ENCODE measurements around the gene COQ9.

COQ9 gene

GRCh38 chr16:57473906-57474305 is 26.6 kb downstream of the COQ9 start:
- no peak for DNase-seq

DNA sequence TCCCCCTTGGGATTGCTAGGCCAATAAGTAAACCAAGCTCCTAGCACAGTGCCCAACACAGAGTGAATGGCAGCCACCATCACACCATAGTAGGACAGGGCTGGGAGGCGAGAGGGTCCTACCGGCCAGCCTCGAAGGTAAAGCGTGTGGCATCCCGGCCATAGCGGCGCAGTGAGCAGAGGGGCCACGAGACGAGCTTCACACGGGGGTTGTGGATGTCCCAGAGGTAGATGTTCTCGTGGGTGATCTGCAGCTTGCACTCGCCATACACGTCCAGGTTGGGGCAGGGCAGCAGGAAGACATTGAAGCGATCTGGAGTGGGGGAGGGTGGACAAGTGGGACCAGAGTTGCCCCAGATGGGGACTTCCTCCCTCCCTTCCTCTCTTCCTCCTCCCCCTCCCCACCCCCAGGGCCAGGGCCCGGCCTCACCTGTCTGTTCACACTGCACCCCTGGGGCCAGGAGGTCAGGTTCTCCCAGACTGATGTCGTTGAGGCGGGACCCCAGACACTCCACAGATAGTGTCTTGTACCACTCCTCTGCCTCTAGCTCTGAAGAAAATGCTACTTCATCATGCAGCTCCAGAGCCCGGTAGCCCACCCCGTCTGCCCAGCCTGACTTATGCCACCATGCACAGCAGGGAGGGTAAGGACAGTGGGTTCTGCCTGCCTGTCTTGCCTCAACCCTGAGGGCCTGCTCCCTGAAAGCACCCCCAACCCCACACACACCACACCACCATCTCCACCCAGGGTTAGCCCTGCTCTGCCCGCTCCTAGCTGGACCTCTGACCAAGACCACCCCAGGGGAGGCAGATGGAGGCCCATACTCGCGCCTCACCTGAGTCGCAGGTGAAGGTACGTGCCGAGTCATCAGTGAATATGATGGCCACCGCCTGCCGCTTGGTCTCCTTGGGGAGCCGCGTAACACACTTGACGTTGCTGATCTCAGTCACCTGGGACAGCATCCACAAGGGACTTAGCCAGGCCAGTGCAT is 27.7 kb downstream of the COQ9 start:
- peak; percentile 25 for DNase-seq

GRCh38 chr16:57475711-57476339 is 28.5 kb downstream of the COQ9 start:
- DNase-seq: peak; percentile 82

- DNase-seq: no peak
Measured at GRCh38 chr16:57476546-57477410, 29.5 kb downstream of the COQ9 start.

DNA sequence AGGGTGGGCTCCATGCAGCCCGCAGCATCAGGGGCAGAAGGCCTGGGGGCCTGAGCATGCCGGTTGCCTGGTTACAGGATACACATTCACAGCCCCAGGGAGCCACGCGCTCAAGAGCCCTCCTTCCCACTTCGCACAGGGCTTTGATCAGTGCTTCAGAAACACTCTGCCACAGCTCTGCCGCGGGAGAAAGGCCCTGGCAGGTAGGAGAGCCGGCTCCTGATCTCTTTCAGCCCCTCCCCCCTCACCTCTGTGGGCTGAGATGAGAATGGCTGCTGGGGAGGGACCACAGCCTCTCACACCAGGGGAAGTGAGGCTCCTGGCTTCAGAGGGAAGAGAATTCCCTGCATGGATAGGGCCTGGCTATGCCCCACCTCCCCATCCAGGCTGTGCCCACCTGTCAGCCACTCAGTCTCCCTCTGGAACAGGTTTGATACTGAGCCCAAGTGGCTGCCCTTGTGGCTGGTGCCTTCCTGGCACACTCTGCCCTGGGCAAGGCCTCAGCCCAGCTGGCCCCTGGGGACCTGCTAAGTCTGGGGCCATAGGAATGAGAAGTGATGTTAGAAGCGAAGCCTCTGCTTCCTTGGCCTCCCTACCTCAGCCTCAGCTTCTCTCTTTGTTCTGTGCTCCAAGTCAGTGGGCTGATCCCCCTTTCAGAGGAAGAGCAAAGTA is 30.4 kb downstream of the COQ9 start:
- no peak for DNase-seq

GRCh38 chr16:57478396-57479204 is 31.3 kb downstream of the COQ9 start:
- peak; percentile 36 for DNase-seq

DNA sequence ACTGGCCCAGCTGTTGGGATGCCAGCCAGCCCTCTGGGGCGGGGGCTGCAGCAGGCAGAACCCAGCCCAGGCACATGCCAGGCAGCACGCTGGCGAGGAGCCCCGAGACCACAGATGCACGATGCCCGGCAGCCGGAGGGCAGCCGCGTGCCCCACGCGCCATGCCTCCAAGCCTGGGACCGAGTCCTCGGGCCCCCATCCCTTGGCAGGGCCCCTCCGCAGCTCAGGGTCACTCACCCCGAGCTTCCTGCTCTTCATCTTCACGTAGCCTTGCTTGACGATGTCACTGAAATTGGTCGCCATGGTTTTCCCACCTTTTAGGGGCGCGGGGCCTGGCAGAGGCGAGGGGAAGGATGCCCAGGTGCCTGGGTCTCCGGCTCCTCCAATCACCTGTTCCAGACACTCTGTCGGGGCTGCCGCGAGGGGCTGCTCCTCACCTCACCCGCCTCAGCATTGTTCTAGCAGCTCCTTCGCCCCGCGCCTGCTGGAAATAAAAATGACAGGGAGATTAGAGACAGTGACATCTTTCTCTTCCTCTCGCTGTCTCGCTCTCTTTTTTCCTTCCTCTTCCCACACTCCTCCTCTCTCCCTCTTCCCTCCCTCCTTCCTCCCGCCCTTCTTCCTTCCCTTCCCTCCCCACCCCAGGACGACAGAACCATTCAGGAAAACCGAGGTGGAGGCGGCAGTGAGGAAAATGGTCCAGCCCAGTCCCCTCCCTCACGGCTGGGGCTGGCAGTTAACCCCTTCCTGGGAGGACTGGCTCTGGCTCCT is 32.1 kb downstream of the COQ9 start:
- DNase-seq: no peak

- no peak for DNase-seq
Measured at GRCh38 chr16:57479976-57480753, 32.9 kb downstream of the COQ9 start.

DNA sequence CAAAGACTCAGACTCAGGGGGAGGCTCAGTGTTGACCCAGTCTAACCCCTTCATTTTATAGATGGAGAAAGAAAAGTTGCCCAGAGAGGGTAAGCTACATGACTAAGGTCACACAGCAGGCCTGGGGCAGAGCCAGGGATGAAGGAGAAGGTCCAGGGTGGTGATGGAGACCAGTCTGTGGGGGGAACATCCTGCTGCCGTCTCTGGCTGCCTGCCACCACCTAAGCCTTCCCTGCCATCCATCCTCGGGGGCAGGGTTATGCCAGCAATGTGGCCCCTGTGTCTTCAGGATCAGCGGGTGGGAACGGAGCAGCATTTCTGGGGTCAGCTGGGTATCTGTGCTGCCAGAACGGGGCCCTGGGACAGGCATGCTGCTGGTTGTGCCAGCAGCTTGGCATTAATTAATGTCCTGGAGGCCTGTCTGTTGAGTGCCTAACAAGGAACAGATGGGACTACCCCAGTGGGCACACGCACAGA is 33.5 kb downstream of the COQ9 start:
- no peak for DNase-seq

DNA sequence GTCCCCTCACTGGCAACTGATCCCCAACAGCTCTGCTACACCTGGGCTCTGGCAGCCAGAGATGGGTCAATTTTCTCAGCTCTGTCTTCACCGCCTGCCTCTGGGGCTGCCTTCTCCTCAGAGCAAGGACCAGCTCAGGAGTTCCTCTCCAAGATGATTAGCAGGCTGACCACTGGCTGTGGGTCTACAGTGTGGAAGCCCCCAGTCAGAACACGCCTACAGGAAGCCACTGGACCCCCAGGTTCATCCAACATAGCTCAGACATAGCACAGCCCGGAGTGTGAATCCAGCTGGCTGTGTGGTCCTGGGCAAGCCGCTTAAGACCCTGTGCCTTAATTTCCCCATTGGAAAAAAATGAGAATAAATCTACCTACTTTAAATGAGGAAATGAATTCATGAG is 34.1 kb downstream of the COQ9 start:
- DNase-seq: no peak

- no peak for DNase-seq
Measured at GRCh38 chr16:57482845-57483545, 35.7 kb downstream of the COQ9 start.

GRCh38 chr16:57483725-57484514 is 36.6 kb downstream of the COQ9 start:
- DNase-seq: no peak

DNA sequence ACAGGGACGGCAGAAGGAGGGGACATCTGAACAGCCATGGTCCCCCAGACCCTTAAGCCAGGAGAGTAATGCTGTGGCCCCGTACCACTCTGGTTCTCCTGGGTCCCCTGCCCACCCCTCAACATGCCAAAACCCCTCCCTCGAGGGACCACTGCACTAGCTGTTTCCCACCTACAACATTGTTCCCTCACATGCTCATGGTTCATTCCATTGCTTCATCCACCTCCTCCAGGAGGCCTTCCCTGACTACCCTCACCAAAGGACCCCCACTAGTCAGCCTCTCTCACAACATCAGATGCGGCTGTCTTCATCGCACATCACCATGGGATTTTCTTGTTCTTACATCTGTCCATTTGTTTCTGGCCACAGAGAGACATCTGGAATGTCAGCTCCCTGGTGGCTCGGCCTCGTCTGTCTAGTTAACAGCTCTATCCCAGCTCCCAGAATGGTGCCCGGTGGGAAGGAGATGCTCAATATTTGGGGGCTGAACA is 37.3 kb downstream of the COQ9 start:
- DNase-seq: no peak

GRCh38 chr16:57485091-57485915 is 38.0 kb downstream of the COQ9 start:
- no peak for DNase-seq

- DNase-seq: peak; percentile 90
Measured at GRCh38 chr16:57485916-57486857, 38.9 kb downstream of the COQ9 start, which contains the start of gene DOK4. TSS of gene DOK4 (minus strand) at chr16:57486493. CDS start at chr16:57479507, 6,986 bp downstream.

Measured in RPMI8226 (cell line).